GM06990 (cell line): Measurements from ENCODE around the gene SLC35F3.

Experiments used
- DNase-seq: peaks from one replicate; pipeline ENCODE4 v3.0.0-alpha.2; 2011; ENCODE audit not compliant: insufficient read length; ENCODE audit errors: extremely low read depth
- H3K27me3 ChIP-seq: replicated peaks from 2 replicates; pipeline ENCODE4 v1.6.0; 2011; ENCODE audit warnings: low read length; ENCODE audit not compliant: control insufficient read depth, insufficient read depth
- H3K36me3 ChIP-seq: 2 replicates; pipeline ENCODE4 v1.5.1; 2011; ENCODE audit warnings: low read length; ENCODE audit not compliant: control insufficient read depth, insufficient read depth
- H3K4me3 ChIP-seq: replicated peaks from 2 replicates; pipeline ENCODE4 v1.5.1; 2011; ENCODE audit warnings: low read depth, mild to moderate bottlenecking, control low read depth, low read length
- CTCF ChIP-seq: IDR thresholded peaks from 2 replicates; pipeline ENCODE4 v1.5.1; 2011; ENCODE audit warnings: low read length, control low read depth, mild to moderate bottlenecking, inconsistent platforms; ENCODE audit not compliant: insufficient read depth, poor library complexity, severe bottlenecking

SLC35F3 gene

DNA sequence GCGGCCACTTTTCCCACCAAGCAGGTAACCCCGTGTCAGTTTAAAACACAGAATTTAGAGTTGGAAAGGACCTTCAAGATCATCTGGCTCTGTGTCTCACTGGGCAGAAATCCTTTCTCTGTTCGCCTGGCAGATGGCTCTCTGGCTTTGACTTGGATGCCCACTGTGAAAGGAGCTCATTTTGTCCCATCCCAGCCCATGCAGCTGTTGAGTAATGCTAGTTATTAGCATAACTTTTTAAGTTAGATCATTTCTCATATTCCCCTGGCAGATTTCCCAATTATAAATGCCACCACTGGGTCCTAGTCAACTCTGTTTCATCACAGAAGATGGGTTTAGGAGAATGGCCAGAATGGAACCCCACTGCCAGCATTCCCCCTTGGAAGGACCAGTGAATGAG, 55.9 kb downstream of the SLC35F3 start:
- Histone ChIP-seq H3K4me3 (no peak overlapping the region), H3K36me3 (no peaks in the 10 kb centered on the region), H3K27me3 (no peaks in the 10 kb centered on the region; the same call in 1 of the 2 replicates)
- no peak for TF ChIP-seq CTCF
- no peak for DNase-seq

DNA sequence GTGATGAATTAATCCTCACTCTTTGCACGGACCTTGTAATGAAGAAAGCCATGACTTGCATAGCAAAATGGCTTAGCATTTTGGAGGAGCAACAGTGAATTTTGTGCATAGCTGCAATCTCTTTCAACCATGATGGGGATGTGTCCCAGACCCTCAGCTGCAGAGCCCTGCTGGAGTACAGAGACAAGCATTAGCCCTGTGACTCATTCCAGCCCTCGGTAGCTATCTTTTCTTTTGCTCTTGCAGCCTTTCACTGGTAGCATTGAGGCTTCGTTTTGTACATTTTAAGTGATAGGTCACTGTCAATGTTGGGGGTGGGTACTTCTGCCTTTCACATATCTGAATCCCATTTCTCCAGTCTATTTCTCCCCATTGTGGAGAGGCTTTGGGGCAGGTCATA, 58.4 kb downstream of the SLC35F3 start:
- no peaks in the 10 kb centered on the region for H3K36me3 ChIP-seq
- DNase-seq, result no peak
- no peak for TF ChIP-seq CTCF
- H3K4me3 ChIP-seq, result no peak overlapping the region
- no peaks in the 10 kb centered on the region for H3K27me3 ChIP-seq

DNA sequence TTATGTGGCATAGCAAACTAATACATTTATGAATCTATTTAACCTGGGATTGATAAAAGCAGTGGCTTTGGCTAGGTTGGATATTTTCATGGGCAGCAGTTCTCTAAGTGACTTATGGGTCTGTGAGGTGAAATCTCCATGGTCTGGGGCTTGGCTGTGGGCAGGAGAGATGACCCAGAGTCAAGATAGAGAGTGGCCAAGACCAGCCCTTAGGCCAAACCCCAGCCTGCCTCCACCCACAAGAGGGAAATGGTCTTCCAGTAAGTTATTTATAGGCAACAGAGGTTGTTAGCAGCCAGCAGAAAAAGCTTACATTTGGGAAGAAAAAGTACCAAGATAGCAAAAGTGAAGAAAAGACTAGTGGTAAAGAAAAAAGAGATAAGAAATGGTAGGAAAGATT, 61.4 kb downstream of the SLC35F3 start:
- no peak for TF ChIP-seq CTCF
- Histone ChIP-seq H3K4me3 (no peak overlapping the region), H3K27me3 (no peaks in the 10 kb centered on the region; the same call in 1 of the 2 replicates), H3K36me3 (no peaks in the 10 kb centered on the region)
- DNase-seq, result no peak

- H3K36me3 ChIP-seq, result no peaks in the 10 kb centered on the region
- DNase-seq, result no peak
- no peak for TF ChIP-seq CTCF
- no peaks in the 10 kb centered on the region; the same call in 1 of the 2 replicates for H3K27me3 ChIP-seq
- no peak overlapping the region for H3K4me3 ChIP-seq
Observed at GRCh38 chr1:233971753-233972152, 67.3 kb downstream of the SLC35F3 start.

DNA sequence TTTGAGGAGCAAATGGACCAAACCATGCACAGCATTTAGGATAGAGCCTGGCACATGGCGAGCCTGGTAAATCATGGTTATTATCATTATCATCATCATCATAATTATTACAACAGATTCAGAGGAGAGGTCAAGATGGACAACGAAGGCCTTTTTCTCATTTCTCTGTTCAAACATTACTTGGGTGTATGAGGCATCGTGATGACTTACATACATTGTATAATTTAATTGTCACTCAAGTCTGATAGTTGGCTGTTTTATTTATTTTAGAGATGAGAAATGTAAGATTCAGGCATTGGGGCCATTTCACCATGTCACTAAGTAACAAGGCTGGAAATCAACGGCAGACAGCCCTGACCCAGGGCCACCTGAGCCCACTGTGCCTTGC, 68.1 kb downstream of the SLC35F3 start:
- no peak for TF ChIP-seq CTCF
- no peak for DNase-seq

DNA sequence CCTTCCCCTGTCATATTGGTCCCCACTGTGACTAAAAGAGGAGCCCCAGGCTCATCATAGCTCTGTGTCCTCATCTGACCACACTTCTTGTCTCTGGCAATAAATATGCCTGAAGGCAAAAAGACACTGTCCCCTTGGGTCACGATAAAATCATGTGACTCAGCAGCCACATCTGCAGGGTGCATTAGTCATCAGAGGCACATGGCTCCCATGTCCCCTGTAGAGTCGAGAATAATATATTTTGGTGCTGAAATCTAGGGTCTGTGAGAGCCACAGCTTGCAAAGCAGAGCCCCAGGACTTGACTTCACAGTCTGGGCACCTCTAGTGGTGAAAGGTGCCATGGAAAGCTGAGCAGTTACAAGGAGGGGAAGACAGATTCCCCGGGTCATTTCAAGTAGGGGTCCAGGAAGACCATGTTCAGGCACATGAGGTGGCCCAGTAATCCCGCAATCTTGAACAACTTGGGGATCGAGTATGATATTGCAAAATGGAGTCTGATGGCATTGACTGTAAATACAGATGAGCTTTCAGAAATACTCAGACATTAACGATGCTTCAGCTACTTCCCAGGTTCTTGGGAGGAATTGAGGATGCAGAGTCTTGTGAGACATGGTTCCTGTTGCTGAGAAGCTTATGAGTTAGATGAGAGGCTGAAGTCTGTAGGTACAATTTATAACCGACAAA, 68.6 kb downstream of the SLC35F3 start:
- DNase-seq, result no peak
- TF ChIP-seq CTCF, result no peak
- H3K4me3 ChIP-seq, result no peak overlapping the region

More for the DNA sequence above, 68.1 kb downstream of the SLC35F3 start:
- no peaks in the 10 kb centered on the region; the same call in 1 of the 2 replicates for H3K27me3 ChIP-seq
- no peaks in the 10 kb centered on the region for H3K36me3 ChIP-seq
- no peak overlapping the region for H3K4me3 ChIP-seq

More for the DNA sequence above, 68.6 kb downstream of the SLC35F3 start:
- Histone ChIP-seq H3K27me3 (no peaks in the 10 kb centered on the region; the same call in 1 of the 2 replicates), H3K36me3 (no peaks in the 10 kb centered on the region)
